B cell (primary cell): ENCODE results near the gene CATSPER1. TPM values are rescaled to one million over a fixed set of nuclear protein-coding genes. Genes with fewer than 3 reads are reported as not detected.
A peak's percentile ranks its signal among the peaks of the same experiment; 100 is the strongest.

ENCODE experiments used
- ATAC-seq: fragments of 200-7000 bp; cut with Tn5 transposase; one replicate; pipeline ENCODE4 v1.10.0; 2021; ENCODE audit warnings: low read depth, mild to moderate bottlenecking, moderate number of reproducible peaks, moderate library complexity
- CTCF ChIA-PET: fragments of 350-600 bp; sonication (Branson Sonifier 250); formaldehyde crosslinking; loops from one replicate; lab custom pipeline; 2021; ENCODE audit warnings: antibody characterized with exemption, inconsistent platforms; lab: Charles Lee
- POLR2A ChIA-PET: fragments of 350-600 bp; sonication (Branson Sonifier 250); formaldehyde crosslinking; loops from one replicate; lab custom pipeline; 2021; ENCODE audit warnings: antibody characterized with exemption; lab: Charles Lee
- DNase-seq: peaks from one replicate; pipeline ENCODE4 v3.0.0; 2013
- H2AFZ ChIP-seq: 2 replicates; pipeline ENCODE4 v1.6.1; 2012; ENCODE audit warnings: mild to moderate bottlenecking, low read depth, low read length; ENCODE audit not compliant: insufficient read depth, poor library complexity, severe bottlenecking
- H3K27ac ChIP-seq, 2 donors: 1 replicate in 1 of 2; 2 replicates in 1 of 2; pipeline ENCODE4 v1.5.1; 2012 to 2013; ENCODE audit warnings: low read length in 2 of 2, mild to moderate bottlenecking in 2 of 2, moderate library complexity in 1 of 2
- H3K27me3 ChIP-seq, 4 experiments: fragments of 200-600 bp in 1 of 4; sonication (generic) in 1 of 4; replicated peaks in 1 of 4; 1 replicate in 2 of 4; 2 replicates in 2 of 4; pipeline versions ENCODE4 v1.6.1 to v1.7.0; 2013 to 2016; ENCODE audit warnings: low read length in 3 of 4, mild to moderate bottlenecking in 2 of 4, mixed read lengths in 1 of 4, moderate library complexity in 1 of 4; ENCODE audit not compliant: insufficient read depth in 4 of 4, control insufficient read depth in 3 of 4; ENCODE audit errors: control extremely low read depth in 1 of 4
- H3K36me3 ChIP-seq, 2 experiments: replicated peaks in 1 of 2; 1 replicate in 1 of 2; 2 replicates in 1 of 2; pipeline versions ENCODE4 v1.6.1 to v1.7.1; 2013; ENCODE audit warnings: low read length in 1 of 2; ENCODE audit not compliant: insufficient read depth in 2 of 2, control insufficient read depth in 1 of 2; ENCODE audit errors: control extremely low read depth in 1 of 2, extremely low read depth in 1 of 2
- H3K4me1 ChIP-seq, 2 donors: fragments of 200-600 bp in 1 of 2; sonication (generic) in 1 of 2; 1 replicate in 1 of 2; 2 replicates in 1 of 2; pipeline versions ENCODE4 v1.5.1 to v1.6.1; 2013 to 2017; ENCODE audit warnings: low read length in 2 of 2; ENCODE audit not compliant: control insufficient read depth in 2 of 2, insufficient read depth in 2 of 2
- H3K4me2 ChIP-seq: replicated peaks from 2 replicates; pipeline ENCODE3; 2012; ENCODE audit warnings: mild to moderate bottlenecking, low read depth, low read length; ENCODE audit not compliant: poor library complexity, severe bottlenecking
- H3K4me3 ChIP-seq, 5 experiments: fragments of 200-600 bp in 1 of 5; sonication (generic) in 1 of 5; 1 replicate in 3 of 5; 2 replicates in 2 of 5; pipeline versions ENCODE4 v1.5.1 to v1.7.0; 2011 to 2016; ENCODE audit warnings: low read length in 4 of 5, mild to moderate bottlenecking in 4 of 5, low read depth in 2 of 5, control low read depth in 1 of 5, moderate library complexity in 1 of 5; ENCODE audit not compliant: insufficient read depth in 1 of 5; ENCODE audit errors: control extremely low read depth in 1 of 5, extremely low read depth in 1 of 5
- H3K79me2 ChIP-seq: fragments of 200-600 bp; sonication (generic); one replicate; pipeline ENCODE4 v1.6.0; 2016; ENCODE audit warnings: low read length; ENCODE audit not compliant: control insufficient read depth, insufficient read depth
- H3K9ac ChIP-seq: fragments of 200-600 bp; sonication (generic); 2 replicates; pipeline ENCODE4 v1.6.1; 2017; ENCODE audit warnings: mild to moderate bottlenecking, low read length, moderate library complexity
- H3K9me3 ChIP-seq, 3 donors: one replicate each; pipeline versions ENCODE4 v1.6.1 to v1.7.1; 2013; ENCODE audit warnings: low read length in 2 of 3; ENCODE audit not compliant: control insufficient read depth in 2 of 3, insufficient read depth in 1 of 3; ENCODE audit errors: control extremely low read depth in 1 of 3
- H4K20me1 ChIP-seq: 2 replicates; pipeline ENCODE4 v1.6.0; 2012; ENCODE audit warnings: mild to moderate bottlenecking, low read length; ENCODE audit not compliant: insufficient read depth, control insufficient read depth, poor library complexity, severe bottlenecking
- H3K27ac Mint-ChIP-seq: one replicate; pipeline ENCODE4 v1.8.0; 2021; ENCODE audit warnings: mixed read lengths
- H3K27me3 Mint-ChIP-seq: one replicate; pipeline ENCODE4 v1.8.0; 2021; ENCODE audit warnings: mixed read lengths
- H3K4me1 Mint-ChIP-seq: one replicate; pipeline ENCODE4 v1.8.0; 2021; ENCODE audit warnings: mixed read lengths
- H3K4me3 Mint-ChIP-seq: one replicate; pipeline ENCODE4 v1.8.0; 2021; ENCODE audit warnings: mixed read lengths
- H3K9me3 Mint-ChIP-seq: one replicate; pipeline ENCODE4 v1.8.0; 2022; ENCODE audit warnings: mixed read lengths; ENCODE audit not compliant: insufficient read depth
- CTCF ChIP-seq: fragments of 200-600 bp; IDR thresholded peaks from one replicate; pipeline ENCODE4 v1.8.0; 2022; ENCODE audit warnings: antibody characterized with exemption, mild to moderate bottlenecking
- EZH2 ChIP-seq: IDR thresholded peaks from 2 replicates; pipeline ENCODE4 v1.6.1; 2012; ENCODE audit warnings: borderline replicate concordance, low read depth, mild to moderate bottlenecking, moderate library complexity, low read length; ENCODE audit not compliant: insufficient read depth, poor library complexity, severe bottlenecking
- WGBS: methylation state at CpG from one replicate; pipeline ENCODE4 v1.1.5; 2013; ENCODE audit warnings: missing lambda C conversion rate; ENCODE audit not compliant: insufficient coverage; 5-methylcytosine and 5-hydroxymethylcytosine counted together
- intact Hi-C: fragments of 100-400 bp; cut with micrococcal nuclease; formaldehyde crosslinking; loops from one replicate; pipeline ENCODE4 v1.10.0; 2022
- polyA plus RNA-seq: library from polyadenylated mRNA; depleted of rRNA; stranded (reverse); fragments of >200 nt; gene quantifications from 2 replicates; pipeline ENCODE4 v1.2.3, GENCODE V29; 2012
- total RNA-seq, 2 donors: library from RNA; stranded (reverse); fragments of 120-200 nt in 1 of 2; gene quantifications; 1 replicate in 1 of 2; 2 replicates in 1 of 2; pipeline versions ENCODE4 v1.2.3 to v1.2.4, GENCODE V29; 2013 to 2022

Gene CATSPER1
- total and polyA plus RNA-seq, 2 donors (not counting 1 experiment from before 2014, with no cell fraction given): not detected

GRCh38 chr11:66012946-66013761, 13.1 kb downstream of the CATSPER1 start:
- CTCF ChIA-PET: interaction anchor here (1.6 kb wide), 1 partner anchor 10 kb away, joined by 4 read pairs; no protein-coding TSS in a partner anchor
- peaks cover 2% of the 10 kb centered on the region for H3K4me1 Mint-ChIP-seq
- Histone ChIP-seq H3K9ac (no peak overlapping the region), H3K9me3 (peaks cover 0 to 12% (median 0%) of the 10 kb centered on the region in 3 donors), H4K20me1 (no peaks in the 10 kb centered on the region), H3K4me2 (no peak overlapping the region), H3K4me3 (no peak overlapping the region), H3K27me3 (peaks cover 0 to 29% (median 12%) of the 10 kb centered on the region in 4 experiments), H3K4me1 (peaks cover 11 to 13% of the 10 kb centered on the region in 2 donors), H3K79me2 (no peaks in the 10 kb centered on the region), H2AFZ (no peak overlapping the region), H3K27ac (no peak overlapping the region), H3K36me3 (no peaks in the 10 kb centered on the region)
- no peak overlapping the region for H3K4me3 Mint-ChIP-seq
- intact Hi-C loops: no loop called here
- H3K27me3 Mint-ChIP-seq: peaks cover 8% of the 10 kb centered on the region
- POLR2A ChIA-PET: no interaction called here
- 25% methylated on average over 9 of the region's 12 CpGs for WGBS
- H3K27ac Mint-ChIP-seq: no peak overlapping the region
- H3K9me3 Mint-ChIP-seq: no peaks in the 10 kb centered on the region
- DNase-seq: no peak
- no peak for ATAC-seq
- TF ChIP-seq CTCF (no peak), EZH2 (no peak)

GRCh38 chr11:66012371-66012945, 13.8 kb downstream of the CATSPER1 start:
- H3K79me2 ChIP-seq: no peaks in the 10 kb centered on the region
- intact Hi-C loops: no loop called here
- ChIA-PET CTCF (interaction anchor here (1.6 kb wide), 1 partner anchor 10 kb away, joined by 4 read pairs; no protein-coding TSS in a partner anchor), POLR2A (no interaction called here)
- no peaks in the 10 kb centered on the region for H4K20me1 ChIP-seq
- no peak overlapping the region for H3K9ac ChIP-seq
- no peak for TF ChIP-seq CTCF
- no peak for TF ChIP-seq EZH2
- no peak for ATAC-seq
- H2AFZ ChIP-seq: peak overlapping the region; percentile 74
- Mint-ChIP-seq H3K27ac (no peak overlapping the region), H3K4me1 (peaks cover 2% of the 10 kb centered on the region), H3K9me3 (no peaks in the 10 kb centered on the region), H3K4me3 (no peak overlapping the region), H3K27me3 (peaks cover 8% of the 10 kb centered on the region)
- H3K9me3 ChIP-seq: peaks cover 0 to 12% (median 0%) of the 10 kb centered on the region in 3 donors
- H3K4me2 ChIP-seq: peak overlapping the region; percentile 67
- peaks cover 0 to 29% (median 12%) of the 10 kb centered on the region in 4 experiments for H3K27me3 ChIP-seq
- no peak overlapping the region for H3K27ac ChIP-seq
- H3K4me1 ChIP-seq: peaks cover 11 to 13% of the 10 kb centered on the region in 2 donors
- no peak for DNase-seq
- H3K36me3 ChIP-seq: no peaks in the 10 kb centered on the region
- peak overlapping the region in 1 of 5 experiments; percentile 20 for H3K4me3 ChIP-seq
- WGBS: 71% methylated on average over 8 of the region's 12 CpGs
